ENCODE data around the gene DNMT3A.

The DNMT3A gene

GRCh38 chr2:25372405-25373268 is 30.9 kb upstream of the DNMT3A start:
- no peak for DNase-seq (ENCODE audit: low spot score)

- no peak for DNase-seq (ENCODE audit: low spot score)
Observed at GRCh38 chr2:25371253-25372241, 29.8 kb upstream of the DNMT3A start.

GRCh38 chr2:25369876-25370275 is 28.2 kb upstream of the DNMT3A start:
- DNase-seq (ENCODE audit: low spot score): no peak

GRCh38 chr2:25369439-25369838 is 27.7 kb upstream of the DNMT3A start:
- no peak for DNase-seq (ENCODE audit: low spot score)

- peak; percentile 54 for DNase-seq (ENCODE audit: low spot score)
Observed at GRCh38 chr2:25368660-25369059, 26.9 kb upstream of the DNMT3A start.

GRCh38 chr2:25367296-25367695 is 25.6 kb upstream of the DNMT3A start:
- no peak for DNase-seq (ENCODE audit: low spot score)

GRCh38 chr2:25366629-25367028 is 24.9 kb upstream of the DNMT3A start:
- DNase-seq (ENCODE audit: low spot score): no peak

GRCh38 chr2:25365241-25365640 is 23.5 kb upstream of the DNMT3A start:
- no peak for DNase-seq (ENCODE audit: low spot score)

- DNase-seq (ENCODE audit: low spot score): no peak
Observed at GRCh38 chr2:25363733-25364132, 22.0 kb upstream of the DNMT3A start.

GRCh38 chr2:25362434-25363145 is 20.9 kb upstream of the DNMT3A start:
- DNase-seq (ENCODE audit: low spot score): no peak

- DNase-seq (ENCODE audit: low spot score): peak; percentile 97
Observed at GRCh38 chr2:25362049-25362433, 20.3 kb upstream of the DNMT3A start.

GRCh38 chr2:25361261-25362048 is 19.7 kb upstream of the DNMT3A start:
- no peak for DNase-seq (ENCODE audit: low spot score)

GRCh38 chr2:25358836-25359235 is 17.1 kb upstream of the DNMT3A start:
- DNase-seq (ENCODE audit: low spot score): no peak

GRCh38 chr2:25358249-25358815 is 16.6 kb upstream of the DNMT3A start:
- DNase-seq (ENCODE audit: low spot score): no peak

- DNase-seq (ENCODE audit: low spot score): no peak
Observed at GRCh38 chr2:25356088-25356487, 14.4 kb upstream of the DNMT3A start.

GRCh38 chr2:25355270-25355669 is 13.5 kb upstream of the DNMT3A start:
- DNase-seq (ENCODE audit: low spot score): no peak

- no peak for DNase-seq (ENCODE audit: low spot score)
Observed at GRCh38 chr2:25354116-25354515, 12.4 kb upstream of the DNMT3A start.

GRCh38 chr2:25349397-25349796 is 7.7 kb upstream of the DNMT3A start:
- peak; percentile 70 for DNase-seq (ENCODE audit: low spot score)

GRCh38 chr2:25347846-25348245 is 6.1 kb upstream of the DNMT3A start:
- no peak for DNase-seq (ENCODE audit: low spot score)

- no peak for DNase-seq (ENCODE audit: low spot score)
Observed at GRCh38 chr2:25347205-25347815, 5.6 kb upstream of the DNMT3A start.

All from AG08395 (cell line).